ENCODE results near the gene SCGN. TPM values are rescaled to one million over a fixed set of nuclear protein-coding genes. Genes with fewer than 3 reads are reported as not detected.

Gene SCGN
- total and polyA plus RNA-seq, 2 of the 4 experiments (the other 2 are of a cell fraction): not detected

DNA sequence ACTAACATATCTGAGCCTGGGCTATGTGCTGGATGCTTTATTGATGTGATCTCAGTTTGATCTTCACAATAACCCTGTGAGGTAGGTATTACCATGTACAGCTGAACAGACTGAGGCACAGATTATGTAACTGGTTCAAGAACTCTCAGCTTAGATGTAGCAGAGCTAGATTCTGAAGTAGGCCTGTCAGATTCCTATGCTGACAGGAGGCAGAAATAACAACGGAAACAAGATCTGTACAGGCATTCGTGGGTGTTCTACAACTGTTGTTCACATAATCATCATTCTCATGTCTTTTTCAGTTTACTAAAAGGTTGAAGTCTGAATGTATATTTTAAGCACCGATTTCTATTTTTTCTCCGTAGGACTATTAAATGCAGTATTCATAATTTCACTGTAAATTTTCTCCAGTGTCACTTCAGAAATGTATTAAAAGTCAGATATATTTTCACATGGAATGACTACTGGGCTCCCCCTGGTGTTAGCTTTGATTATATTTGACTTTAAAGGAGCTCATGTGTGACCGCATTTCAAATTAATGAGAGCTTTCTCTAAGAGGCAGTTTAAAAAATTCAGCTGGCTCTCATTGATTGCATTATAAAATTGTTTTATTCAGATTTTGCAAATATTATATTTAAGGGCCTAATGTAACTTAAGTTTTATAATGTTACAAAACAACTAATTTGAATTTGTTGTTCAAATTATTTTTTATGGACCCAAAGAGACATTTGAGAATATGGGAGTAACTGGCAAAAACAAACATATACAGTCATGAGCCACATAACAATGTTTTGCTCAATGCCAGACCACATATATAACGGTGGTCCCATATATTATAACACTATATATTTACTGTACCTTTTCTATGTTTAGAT, 66.1 kb downstream of the SCGN start:
- CTCF ChIA-PET: interaction anchor here (0.6 to 1.3 kb wide), 7 partner anchors 9 to 495 kb away, joined by 3 to 5 read pairs (median 3); no protein-coding TSS in a partner anchor
- peak; percentile 63; the same call in 1 of the 2 replicates for ATAC-seq (ENCODE audit: low read depth)
- no CpG with 5 or more reads among the region's 6 CpGs for WGBS, 2 experiments (ENCODE audit: extremely low coverage in 2 of 2, insufficient read length in 1 of 2)
- Histone ChIP-seq H2BK20ac (ENCODE audit: low read depth, low read length) (no peak overlapping the region), H3K27me3 (ENCODE audit: control insufficient read depth, insufficient read depth, low read length) (no peaks in the 10 kb centered on the region), H3K4me2 (ENCODE audit: low read depth, low read length) (no peak overlapping the region), H4K8ac (ENCODE audit: low read depth in 2 of 2, low read length in 2 of 2) (no peak overlapping the region), H3K56ac (ENCODE audit: extremely low read depth, insufficient read depth, low read length) (no peak overlapping the region), H3K4ac (ENCODE audit: low read depth, low read length) (no peak overlapping the region), H4K5ac (ENCODE audit: low read depth, low read length) (no peak overlapping the region), H3K27ac (ENCODE audit: insufficient read depth, low read length) (no peak overlapping the region), H3K14ac (replicated peaks; ENCODE audit: low read depth, low read length) (no peak overlapping the region), H2BK15ac (ENCODE audit: low read depth, low read length) (no peak overlapping the region), H4K91ac (ENCODE audit: insufficient read depth, low read depth, low read length) (no peak overlapping the region), H3K9ac (ENCODE audit: low read depth, low read length) (no peak overlapping the region), H3K23ac (ENCODE audit: low read depth, low read length) (no peak overlapping the region), H3K79me1 (ENCODE audit: low read depth in 1 of 2, low read length in 2 of 2) (no peaks in the 10 kb centered on the region), H4K20me1 (ENCODE audit: insufficient read depth, low read length) (no peaks in the 10 kb centered on the region), H2BK5ac (ENCODE audit: low read depth, low read length, poor library complexity, severe bottlenecking) (no peak overlapping the region), H2AK9ac (replicated peaks; ENCODE audit: low read depth, low read length, poor library complexity) (no peak overlapping the region), H3K9me3 (ENCODE audit: control insufficient read depth, insufficient read depth, low read length) (no peaks in the 10 kb centered on the region), H3K36me3 (ENCODE audit: control insufficient read depth, insufficient read depth, low read length) (no peaks in the 10 kb centered on the region), H2AK5ac (ENCODE audit: low read depth, low read length) (no peak overlapping the region), H2BK120ac (ENCODE audit: low read depth, low read length) (no peak overlapping the region), H3K4me1 (ENCODE audit: control insufficient read depth, insufficient read depth, low read length) (no peaks in the 10 kb centered on the region), H3K9me1 (ENCODE audit: insufficient read depth, low read length) (no peaks in the 10 kb centered on the region), H2AFZ (replicated peaks; ENCODE audit: low read length, poor library complexity) (no peak overlapping the region), H3K4me3 (ENCODE audit: insufficient read depth, low read depth, low read length) (no peak overlapping the region), H3K18ac (ENCODE audit: low read depth, low read length) (no peak overlapping the region)
- in situ Hi-C loops (cut with MboI; ENCODE audit: low sequenced_read_pairs) (no loop called here), dilution Hi-C loops (cut with HindIII; ENCODE audit: low sequenced_read_pairs, unreplicated experiment) (no loop called here), intact Hi-C loops (cut with micrococcal nuclease) (loop anchor here (1.0 to 10.0 kb wide), 2 partner anchors 453 to 495 kb away; no protein-coding TSS in a partner anchor)
- TF ChIP-seq CTCF (conservative IDR thresholded peaks at IDR 0.05; ENCODE audit: low read depth, low read length) (peak; percentile 53), SMC3 (IDR thresholded peaks at IDR 0.05; ENCODE audit: low read depth, low read length) (peak; percentile 34; the same call in 1 of the 2 replicates), RAD21 (IDR thresholded peaks at IDR 0.05; ENCODE audit: low read length) (no peak)
- POLR2A ChIA-PET (ENCODE audit: unreplicated experiment): no interaction called here
- no TSS peak for BruUV-seq (replicated peaks)
- DNase-seq: peak; percentile 6
